ENCODE results near the gene SLC18A2.
"Not testable (repeated sequence)": the region's sequence is repeated elsewhere in the genome, so short reads cannot be mapped to it uniquely, and the experiment has no call there.

Gene SLC18A2

GRCh38 chr10:117266812-117267211 lies 25.9 kb downstream of the SLC18A2 start:
- Histone ChIP-seq H3K4me3 (ENCODE audit: low read depth in 1 of 2, low read length in 2 of 2) (no peak overlapping the region), H3K27ac (ENCODE audit: low read length) (no peak overlapping the region), H3K9me3 (ENCODE audit: control insufficient read depth in 1 of 2, low read length in 2 of 2) (no peaks in the 10 kb centered on the region), H3K36me3 (ENCODE audit: control insufficient read depth in 1 of 2, insufficient read depth in 2 of 2, low read length in 2 of 2) (no peaks in the 10 kb centered on the region), H3K27me3 (ENCODE audit: low read depth, low read length) (peaks cover 6% of the 10 kb centered on the region), H3K4me1 (ENCODE audit: control insufficient read depth in 1 of 2, insufficient read depth in 2 of 2, low read length in 2 of 2) (no peaks in the 10 kb centered on the region)

DNA sequence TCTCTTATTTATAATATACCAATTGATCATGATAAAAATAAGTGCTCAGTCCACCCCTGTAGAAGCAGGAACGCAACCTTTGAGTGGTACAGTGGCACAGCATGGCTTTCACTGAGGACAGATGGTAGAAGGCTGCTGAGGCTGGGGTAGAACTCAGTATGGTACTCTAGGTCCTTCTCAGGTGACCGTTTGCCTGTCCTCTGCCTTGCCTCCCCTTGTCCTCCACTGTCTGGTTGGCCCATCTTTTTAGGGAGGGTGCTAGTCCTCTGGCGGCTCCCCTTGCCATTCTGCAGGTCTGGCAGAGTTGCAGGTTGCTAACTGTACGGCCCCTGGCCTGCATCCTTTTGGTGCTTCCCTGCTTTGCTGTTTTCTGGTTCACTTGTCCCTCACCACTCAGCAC lies 27.3 kb downstream of the SLC18A2 start:
- H3K36me3 ChIP-seq (ENCODE audit: control insufficient read depth in 1 of 2, insufficient read depth in 2 of 2, low read length in 2 of 2): no peaks in the 10 kb centered on the region
- H3K4me3 ChIP-seq (ENCODE audit: low read depth in 1 of 2, low read length in 2 of 2): no peak overlapping the region
- H3K4me1 ChIP-seq (ENCODE audit: control insufficient read depth in 1 of 2, insufficient read depth in 2 of 2, low read length in 2 of 2): no peaks in the 10 kb centered on the region

DNA sequence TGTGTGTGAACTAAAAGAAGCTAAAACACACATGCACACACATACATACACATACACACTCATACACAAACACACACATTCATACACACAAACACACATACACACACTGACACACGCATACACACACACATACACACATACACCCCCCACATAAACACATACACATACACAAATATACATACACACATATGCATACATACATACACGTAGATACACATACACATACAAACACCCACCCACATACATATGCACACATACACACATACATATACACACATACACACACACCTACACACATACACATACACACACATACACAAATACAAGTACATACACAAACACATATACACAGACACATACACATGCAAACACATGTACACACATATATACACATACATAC lies 28.0 kb downstream of the SLC18A2 start:
- Histone ChIP-seq H3K4me1 (ENCODE audit: control insufficient read depth in 1 of 2, insufficient read depth in 2 of 2, low read length in 2 of 2) (no peaks in the 10 kb centered on the region), H3K27ac (ENCODE audit: low read length) (no peak overlapping the region), H3K36me3 (ENCODE audit: control insufficient read depth in 1 of 2, insufficient read depth in 2 of 2, low read length in 2 of 2) (no peaks in the 10 kb centered on the region), H3K9me3 (ENCODE audit: control insufficient read depth in 1 of 2, low read length in 2 of 2) (no peaks in the 10 kb centered on the region), H3K27me3 (ENCODE audit: low read depth, low read length) (no peaks in the 10 kb centered on the region), H3K4me3 (ENCODE audit: low read depth in 1 of 2, low read length in 2 of 2) (no peak overlapping the region)

More for the DNA sequence above, 27.3 kb downstream of the SLC18A2 start:
- Histone ChIP-seq H3K9me3 (ENCODE audit: control insufficient read depth in 1 of 2, low read length in 2 of 2) (no peaks in the 10 kb centered on the region), H3K27me3 (ENCODE audit: low read depth, low read length) (no peaks in the 10 kb centered on the region), H3K27ac (ENCODE audit: low read length) (no peak overlapping the region)

DNA sequence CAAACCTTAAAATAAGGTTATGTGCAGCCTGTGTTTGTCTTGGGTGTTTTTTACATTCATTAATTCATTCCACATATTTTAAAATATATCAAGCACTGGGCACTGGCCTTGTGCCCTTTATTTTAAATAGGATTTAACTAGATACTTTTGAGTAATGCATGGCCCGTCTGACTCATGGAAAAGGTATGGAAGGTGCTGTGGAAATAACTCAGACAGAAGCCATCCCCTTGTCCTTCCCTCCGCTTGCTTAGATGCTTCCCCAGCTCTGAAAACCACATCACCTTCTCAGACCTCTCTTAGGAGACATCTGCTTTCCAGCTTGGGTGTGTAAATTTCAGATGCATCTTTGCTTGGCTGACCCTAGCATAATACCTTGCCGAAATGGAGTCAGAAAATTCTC lies 30.5 kb downstream of the SLC18A2 start:
- Histone ChIP-seq H3K27ac (ENCODE audit: low read length) (no peak overlapping the region), H3K9me3 (ENCODE audit: control insufficient read depth in 1 of 2, low read length in 2 of 2) (no peaks in the 10 kb centered on the region), H3K4me3 (ENCODE audit: low read depth in 1 of 2, low read length in 2 of 2) (no peak overlapping the region), H3K27me3 (ENCODE audit: low read depth, low read length) (no peaks in the 10 kb centered on the region), H3K36me3 (ENCODE audit: control insufficient read depth in 1 of 2, insufficient read depth in 2 of 2, low read length in 2 of 2) (no peaks in the 10 kb centered on the region), H3K4me1 (ENCODE audit: control insufficient read depth in 1 of 2, insufficient read depth in 2 of 2, low read length in 2 of 2) (no peaks in the 10 kb centered on the region)

- Histone ChIP-seq H3K4me1 (ENCODE audit: control insufficient read depth in 1 of 2, insufficient read depth in 2 of 2, low read length in 2 of 2) (no peaks in the 10 kb centered on the region), H3K27ac (ENCODE audit: low read length) (no peak overlapping the region), H3K9me3 (ENCODE audit: control insufficient read depth in 1 of 2, low read length in 2 of 2) (no peaks in the 10 kb centered on the region), H3K4me3 (ENCODE audit: low read depth in 1 of 2, low read length in 2 of 2) (no peak overlapping the region), H3K36me3 (ENCODE audit: control insufficient read depth in 1 of 2, insufficient read depth in 2 of 2, low read length in 2 of 2) (no peaks in the 10 kb centered on the region), H3K27me3 (ENCODE audit: low read depth, low read length) (no peaks in the 10 kb centered on the region)
These were observed 31.5 kb downstream of the SLC18A2 start for GRCh38 chr10:117272195-117273076.

- H3K4me1 ChIP-seq (ENCODE audit: control insufficient read depth in 1 of 2, insufficient read depth in 2 of 2, low read length in 2 of 2): no peaks in the 10 kb centered on the region
- no peak overlapping the region for H3K27ac ChIP-seq (ENCODE audit: low read length)
- no peaks in the 10 kb centered on the region for H3K9me3 ChIP-seq (ENCODE audit: control insufficient read depth in 1 of 2, low read length in 2 of 2)
- H3K36me3 ChIP-seq (ENCODE audit: control insufficient read depth in 1 of 2, insufficient read depth in 2 of 2, low read length in 2 of 2): no peaks in the 10 kb centered on the region
- H3K4me3 ChIP-seq (ENCODE audit: low read depth in 1 of 2, low read length in 2 of 2): no peak overlapping the region
- no peaks in the 10 kb centered on the region for H3K27me3 ChIP-seq (ENCODE audit: low read depth, low read length)
These were observed 33.1 kb downstream of the SLC18A2 start for GRCh38 chr10:117273980-117274379.

GRCh38 chr10:117274509-117274908 lies 33.6 kb downstream of the SLC18A2 start:
- Histone ChIP-seq H3K27ac (ENCODE audit: low read length) (no peak overlapping the region), H3K4me1 (ENCODE audit: control insufficient read depth in 1 of 2, insufficient read depth in 2 of 2, low read length in 2 of 2) (no peaks in the 10 kb centered on the region), H3K27me3 (ENCODE audit: low read depth, low read length) (no peaks in the 10 kb centered on the region), H3K9me3 (ENCODE audit: control insufficient read depth in 1 of 2, low read length in 2 of 2) (no peaks in the 10 kb centered on the region), H3K4me3 (ENCODE audit: low read depth in 1 of 2, low read length in 2 of 2) (no peak overlapping the region), H3K36me3 (ENCODE audit: control insufficient read depth in 1 of 2, insufficient read depth in 2 of 2, low read length in 2 of 2) (no peaks in the 10 kb centered on the region)

- no peaks in the 10 kb centered on the region for H3K9me3 ChIP-seq (ENCODE audit: control insufficient read depth in 1 of 2, low read length in 2 of 2)
- H3K4me3 ChIP-seq (ENCODE audit: low read depth in 1 of 2, low read length in 2 of 2): no peak overlapping the region
- no peaks in the 10 kb centered on the region for H3K36me3 ChIP-seq (ENCODE audit: control insufficient read depth in 1 of 2, insufficient read depth in 2 of 2, low read length in 2 of 2)
- H3K4me1 ChIP-seq (ENCODE audit: control insufficient read depth in 1 of 2, insufficient read depth in 2 of 2, low read length in 2 of 2): no peaks in the 10 kb centered on the region
- H3K27me3 ChIP-seq (ENCODE audit: low read depth, low read length): no peaks in the 10 kb centered on the region
- no peak overlapping the region for H3K27ac ChIP-seq (ENCODE audit: low read length)
These were observed 34.2 kb downstream of the SLC18A2 start for GRCh38 chr10:117275121-117275520.

DNA sequence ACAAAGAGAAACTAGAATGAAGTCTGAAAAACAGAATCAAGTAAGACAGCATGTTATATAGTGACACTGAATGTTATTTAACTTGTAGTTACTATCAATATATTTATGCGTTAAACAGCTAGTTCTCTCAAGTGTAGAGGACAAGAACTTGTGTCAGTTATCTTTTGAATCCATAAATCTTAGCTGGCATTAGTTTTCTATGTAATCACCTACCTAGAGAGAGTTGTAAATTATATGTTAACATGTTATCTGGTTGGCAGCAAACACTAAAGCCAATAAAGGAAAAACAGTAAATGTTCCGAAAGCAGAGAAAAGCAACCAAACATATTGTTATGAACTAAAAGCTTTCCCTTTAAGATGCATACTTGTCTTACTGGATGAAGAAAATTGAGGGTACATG lies 36.8 kb downstream of the SLC18A2 start:
- H3K27ac ChIP-seq (ENCODE audit: low read length): no peak overlapping the region
- no peak overlapping the region for H3K4me3 ChIP-seq (ENCODE audit: low read depth in 1 of 2, low read length in 2 of 2)
- H3K27me3 ChIP-seq (ENCODE audit: low read depth, low read length): no peaks in the 10 kb centered on the region
- H3K4me1 ChIP-seq (ENCODE audit: control insufficient read depth in 1 of 2, insufficient read depth in 2 of 2, low read length in 2 of 2): no peaks in the 10 kb centered on the region
- no peaks in the 10 kb centered on the region for H3K36me3 ChIP-seq (ENCODE audit: control insufficient read depth in 1 of 2, insufficient read depth in 2 of 2, low read length in 2 of 2)
- no peaks in the 10 kb centered on the region for H3K9me3 ChIP-seq (ENCODE audit: control insufficient read depth in 1 of 2, low read length in 2 of 2)

- H3K9me3 ChIP-seq (ENCODE audit: control insufficient read depth in 1 of 2, low read length in 2 of 2): no peaks in the 10 kb centered on the region
- peaks cover 25 to 31% of the 10 kb centered on the region in 2 donors for H3K36me3 ChIP-seq (ENCODE audit: control insufficient read depth in 1 of 2, insufficient read depth in 2 of 2, low read length in 2 of 2)
- no peak overlapping the region for H3K4me3 ChIP-seq (ENCODE audit: low read depth in 1 of 2, low read length in 2 of 2)
- no peak overlapping the region for H3K27ac ChIP-seq (ENCODE audit: low read length)
- no peaks in the 10 kb centered on the region for H3K4me1 ChIP-seq (ENCODE audit: control insufficient read depth in 1 of 2, insufficient read depth in 2 of 2, low read length in 2 of 2)
- H3K27me3 ChIP-seq (ENCODE audit: low read depth, low read length): no peaks in the 10 kb centered on the region
These were observed 44.0 kb downstream of the SLC18A2 start for GRCh38 chr10:117284716-117285494.

- H3K4me1 ChIP-seq (ENCODE audit: control insufficient read depth in 1 of 2, insufficient read depth in 2 of 2, low read length in 2 of 2); H3K36me3 ChIP-seq (ENCODE audit: control insufficient read depth in 1 of 2, insufficient read depth in 2 of 2, low read length in 2 of 2); H3K4me3 ChIP-seq (ENCODE audit: low read depth in 1 of 2, low read length in 2 of 2); H3K27me3 ChIP-seq (ENCODE audit: low read depth, low read length); H3K27ac ChIP-seq (ENCODE audit: low read length); H3K9me3 ChIP-seq (ENCODE audit: control insufficient read depth in 1 of 2, low read length in 2 of 2): not testable (repeated sequence)
These were observed 50.0 kb downstream of the SLC18A2 start for GRCh38 chr10:117290872-117291271.
